Measurements from ENCODE around the gene KLF16. TPM values are rescaled to one million over a fixed set of nuclear protein-coding genes. Genes with fewer than 3 reads are reported as not detected.

The KLF16 gene
- total RNA-seq, 1 donor from 2014 or later: 52.4 TPM

- peak; percentile 74 for DNase-seq (ENCODE audit: low read depth)
- no peaks in the 10 kb centered on the region for H3K9me3 Mint-ChIP-seq (ENCODE audit: unreplicated experiment)
- Histone ChIP-seq H3K4me3 (ENCODE audit: insufficient read depth, low read depth, low read length) (peak overlapping the region; percentile 62), H3K4me1 (ENCODE audit: insufficient read depth, low read length) (peaks cover 27% of the 10 kb centered on the region), H2AFZ (ENCODE audit: low read depth, low read length) (peak overlapping the region; percentile 73), H3K27ac (ENCODE audit: low read depth, low read length) (peak overlapping the region; percentile 66), H3K36me3 (ENCODE audit: insufficient read depth, low read length) (no peaks in the 10 kb centered on the region), H4K20me1 (ENCODE audit: insufficient read depth, low read length) (peaks cover 38% of the 10 kb centered on the region), H3K79me2 (ENCODE audit: insufficient read depth, low read length) (peaks cover 38% of the 10 kb centered on the region), H3K9me3 (ENCODE audit: insufficient read depth, low read depth, low read length) (no peaks in the 10 kb centered on the region), H3K4me2 (ENCODE audit: low read length) (peak overlapping the region; percentile 98), H3K27me3 (ENCODE audit: insufficient read depth, low read length) (no peaks in the 10 kb centered on the region), H3K9ac (ENCODE audit: low read length) (peak overlapping the region; percentile 87)
- FAIRE-seq: no peak
- H3K4me1 Mint-ChIP-seq (ENCODE audit: low read depth, unreplicated experiment): peaks cover 4% of the 10 kb centered on the region
- no peaks in the 10 kb centered on the region for H3K27me3 Mint-ChIP-seq (ENCODE audit: low read depth, unreplicated experiment)
- H3K4me3 Mint-ChIP-seq (ENCODE audit: unreplicated experiment): peak overlapping the region; percentile 69
- no peak overlapping the region for H3K27ac Mint-ChIP-seq (ENCODE audit: unreplicated experiment)
- TF ChIP-seq EZH2 (IDR thresholded peaks at IDR 0.05; ENCODE audit: insufficient read depth, low read length) (no peak), CTCF (IDR thresholded peaks at IDR 0.05; ENCODE audit: insufficient read depth, low read depth, low read length) (no peak)
- H3K36me3 Mint-ChIP-seq (ENCODE audit: low read depth, unreplicated experiment): no peaks in the 10 kb centered on the region
These were observed 480 bp upstream of the KLF16 start for GRCh38 chr19:1863638-1864479.

- H3K36me3 Mint-ChIP-seq (ENCODE audit: low read depth, unreplicated experiment): no peaks in the 10 kb centered on the region
- peak overlapping the region; percentile 86 for H3K4me3 ChIP-seq (ENCODE audit: insufficient read depth, low read depth, low read length)
- no peaks in the 10 kb centered on the region for H3K9me3 ChIP-seq (ENCODE audit: insufficient read depth, low read depth, low read length)
- FAIRE-seq: no peak
- peak overlapping the region; percentile 98 for H3K4me2 ChIP-seq (ENCODE audit: low read length)
- no peaks in the 10 kb centered on the region for H3K36me3 ChIP-seq (ENCODE audit: insufficient read depth, low read length)
- H2AFZ ChIP-seq (ENCODE audit: low read depth, low read length): no peak overlapping the region
- peaks cover 50% of the 10 kb centered on the region for H3K79me2 ChIP-seq (ENCODE audit: insufficient read depth, low read length)
- H3K9me3 Mint-ChIP-seq (ENCODE audit: unreplicated experiment): no peaks in the 10 kb centered on the region
- peaks cover 50% of the 10 kb centered on the region for H4K20me1 ChIP-seq (ENCODE audit: insufficient read depth, low read length)
- no peaks in the 10 kb centered on the region for H3K27me3 Mint-ChIP-seq (ENCODE audit: low read depth, unreplicated experiment)
- H3K27ac ChIP-seq (ENCODE audit: low read depth, low read length): peak overlapping the region; percentile 38
- no peak for DNase-seq (ENCODE audit: low read depth)
- peak overlapping the region; percentile 90 for H3K4me3 Mint-ChIP-seq (ENCODE audit: unreplicated experiment)
- no peaks in the 10 kb centered on the region for H3K27me3 ChIP-seq (ENCODE audit: insufficient read depth, low read length)
- peak overlapping the region; percentile 87 for H3K27ac Mint-ChIP-seq (ENCODE audit: unreplicated experiment)
- peaks cover 31% of the 10 kb centered on the region for H3K4me1 ChIP-seq (ENCODE audit: insufficient read depth, low read length)
- peak overlapping the region; percentile 85 for H3K9ac ChIP-seq (ENCODE audit: low read length)
- H3K4me1 Mint-ChIP-seq (ENCODE audit: low read depth, unreplicated experiment): peaks cover 4% of the 10 kb centered on the region
- no peak for TF ChIP-seq CTCF (IDR thresholded peaks at IDR 0.05; ENCODE audit: insufficient read depth, low read depth, low read length)
- TF ChIP-seq EZH2 (IDR thresholded peaks at IDR 0.05; ENCODE audit: insufficient read depth, low read length): no peak
These were observed 703 bp downstream of the KLF16 start for GRCh38 chr19:1862424-1863327.
